GM21381 (cell line): ENCODE results near the gene SERINC3.
"Not testable (repeated sequence)": the region's sequence is repeated elsewhere in the genome, so short reads cannot be mapped to it uniquely, and the experiment has no call there.

Experiments used
- ATAC-seq: cut with Tn5 transposase; IDR thresholded peaks from one replicate; pipeline ENCODE4 v1.9.1; 2021; ENCODE audit warnings: mild to moderate bottlenecking, moderate library complexity; ENCODE audit not compliant: unreplicated experiment

SERINC3 gene

DNA sequence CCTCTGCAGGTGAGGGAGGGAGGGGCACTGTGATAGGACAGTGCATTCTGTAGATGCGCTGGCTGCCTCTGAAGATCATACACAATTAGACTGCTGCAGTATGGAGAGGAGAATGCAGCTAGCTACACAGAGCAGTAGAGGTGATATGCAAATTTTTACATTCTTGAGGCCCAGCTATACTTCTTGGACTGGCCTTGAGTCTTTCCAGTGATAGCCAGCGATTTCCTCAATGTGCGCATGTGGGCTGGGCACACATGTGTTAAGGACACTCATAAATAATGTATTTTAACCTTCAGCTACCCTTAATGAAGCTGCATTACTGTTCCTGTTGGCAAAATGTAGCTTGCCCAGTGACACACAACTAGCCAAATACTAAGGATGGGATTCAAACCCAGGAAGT lies 27.2 kb downstream of the SERINC3 start:
- ATAC-seq, result no peak

DNA sequence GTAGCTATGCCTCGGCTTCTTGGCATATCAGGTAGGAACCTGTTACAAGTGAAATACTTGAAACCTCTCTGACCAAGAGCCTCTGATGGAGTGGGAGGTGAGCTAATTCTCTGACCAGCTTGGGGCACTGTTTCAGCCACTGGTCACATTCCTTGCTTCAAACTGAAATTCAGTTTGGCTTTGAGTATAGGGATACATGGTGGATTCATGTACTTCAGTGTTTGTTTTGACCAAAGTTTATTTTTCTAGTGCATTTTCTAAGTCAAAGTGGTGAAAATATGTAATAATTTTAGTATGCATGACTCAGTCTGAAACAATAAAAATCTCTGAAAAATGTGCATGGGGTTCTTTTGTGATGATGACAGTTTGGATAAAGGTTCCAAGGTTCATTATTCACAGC lies 27.6 kb downstream of the SERINC3 start:
- ATAC-seq, result no peak

DNA sequence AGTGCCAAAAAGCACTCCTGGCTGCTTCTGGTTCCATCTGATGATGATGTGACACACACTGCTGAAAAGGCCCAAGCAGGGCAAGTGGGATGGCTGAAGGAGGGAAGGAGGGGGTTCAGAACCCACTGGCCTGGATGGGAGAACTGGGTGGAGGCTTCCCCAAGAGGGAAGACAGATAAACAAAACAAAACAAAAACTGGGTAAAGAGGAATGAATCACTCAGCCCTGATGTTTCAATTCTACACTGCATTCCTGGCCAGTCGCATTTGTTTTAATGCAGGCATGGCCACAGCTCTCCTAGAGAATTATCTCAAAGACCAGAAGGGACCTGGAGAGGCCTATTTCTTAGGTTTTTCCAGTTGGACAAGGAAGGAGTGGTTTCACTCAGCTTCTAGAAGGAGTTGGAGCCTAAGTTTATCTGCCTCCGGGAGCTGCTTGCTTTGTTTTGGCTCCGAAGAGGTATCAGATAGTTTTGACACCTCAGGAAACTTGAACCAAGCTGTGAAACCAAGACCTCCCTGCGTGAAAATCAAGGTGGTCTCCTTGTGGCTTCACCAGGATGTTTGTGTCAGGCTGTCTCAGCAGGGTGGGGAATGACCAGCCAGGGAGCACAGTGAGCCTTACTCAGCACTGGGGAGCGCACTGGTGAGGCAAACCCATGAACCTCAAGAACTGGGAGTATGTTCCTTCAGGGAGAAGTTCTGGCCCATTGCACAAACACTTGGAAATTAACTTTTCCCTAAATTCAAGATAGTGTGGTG lies 30.1 kb downstream of the SERINC3 start:
- ATAC-seq, result no peak

DNA sequence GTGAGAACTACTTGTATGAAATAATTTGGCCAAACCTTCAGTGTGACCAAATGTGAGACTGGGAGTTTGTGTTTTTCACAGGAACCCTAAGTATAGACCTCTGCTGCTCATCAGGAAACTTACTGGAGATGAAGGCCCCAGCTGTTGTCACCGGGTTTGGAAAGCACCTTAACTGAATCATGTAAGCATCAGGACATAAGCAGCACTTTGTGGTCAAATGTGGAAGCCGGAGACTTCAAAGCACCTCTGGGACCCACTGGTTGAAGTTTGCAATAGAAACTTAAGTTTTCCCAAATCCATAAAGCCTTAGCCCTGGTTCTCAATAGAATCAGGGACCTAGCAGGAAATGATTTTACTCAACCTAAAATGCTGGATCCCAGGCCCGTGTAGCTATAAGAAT lies 31.9 kb downstream of the SERINC3 start:
- ATAC-seq, result no peak

DNA sequence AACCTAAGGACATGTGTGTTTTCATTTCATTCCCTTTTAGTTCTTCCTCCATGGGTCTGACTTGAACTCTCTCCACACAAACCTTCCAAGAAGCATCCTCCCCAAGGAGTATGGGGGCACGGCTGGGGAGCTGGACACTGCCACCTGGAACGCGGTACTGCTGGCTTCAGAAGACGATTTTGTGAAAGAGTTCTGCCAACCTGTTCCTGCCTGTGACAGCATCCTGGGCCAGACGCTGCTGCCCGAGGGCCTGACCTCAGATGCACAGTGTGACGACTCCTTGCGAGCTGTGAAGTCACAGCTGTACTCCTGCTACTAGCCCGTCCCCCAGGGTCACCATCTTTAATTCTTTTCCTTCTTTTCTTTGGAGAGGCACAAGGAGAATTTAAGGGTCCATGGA lies 32.6 kb downstream of the SERINC3 start:
- no peak for ATAC-seq

DNA sequence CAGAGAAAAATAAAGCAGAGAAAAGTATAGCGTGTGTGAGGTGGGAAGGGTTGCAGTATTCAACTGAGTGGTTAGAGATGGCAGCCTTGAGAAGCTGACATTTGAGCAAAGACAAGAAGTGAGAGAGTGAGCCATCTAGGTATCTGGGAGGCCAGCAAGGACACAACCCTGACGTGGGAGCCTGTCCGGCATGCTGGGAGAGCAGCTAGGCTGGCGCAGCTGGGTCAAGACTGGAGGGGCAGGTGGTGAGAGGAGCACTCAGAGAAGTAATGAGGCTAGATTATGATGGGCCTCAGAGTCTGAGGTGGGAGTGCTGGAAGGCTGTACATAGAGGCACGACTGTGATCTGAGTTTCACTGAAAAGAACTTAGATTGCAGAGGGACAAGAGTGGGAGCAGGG lies 33.3 kb downstream of the SERINC3 start:
- no peak for ATAC-seq

DNA sequence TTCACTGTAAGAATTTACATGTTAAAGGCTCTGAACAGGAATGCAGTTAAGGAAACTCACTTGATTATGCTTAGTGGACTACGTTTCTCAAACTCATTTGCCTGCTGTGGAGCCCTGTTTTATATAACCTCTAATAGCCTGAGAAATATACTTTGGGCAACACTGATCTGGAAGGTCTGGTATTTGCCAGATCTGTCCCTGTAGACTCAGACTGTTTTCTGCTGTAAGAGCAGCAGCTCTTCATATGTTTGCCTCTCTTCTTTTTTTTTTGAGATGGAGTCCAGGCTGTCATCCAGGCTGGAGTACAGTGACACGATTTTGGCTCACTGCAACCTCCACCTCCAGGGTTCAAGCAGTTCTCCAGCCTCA lies 36.1 kb downstream of the SERINC3 start:
- ATAC-seq, result no peak

DNA sequence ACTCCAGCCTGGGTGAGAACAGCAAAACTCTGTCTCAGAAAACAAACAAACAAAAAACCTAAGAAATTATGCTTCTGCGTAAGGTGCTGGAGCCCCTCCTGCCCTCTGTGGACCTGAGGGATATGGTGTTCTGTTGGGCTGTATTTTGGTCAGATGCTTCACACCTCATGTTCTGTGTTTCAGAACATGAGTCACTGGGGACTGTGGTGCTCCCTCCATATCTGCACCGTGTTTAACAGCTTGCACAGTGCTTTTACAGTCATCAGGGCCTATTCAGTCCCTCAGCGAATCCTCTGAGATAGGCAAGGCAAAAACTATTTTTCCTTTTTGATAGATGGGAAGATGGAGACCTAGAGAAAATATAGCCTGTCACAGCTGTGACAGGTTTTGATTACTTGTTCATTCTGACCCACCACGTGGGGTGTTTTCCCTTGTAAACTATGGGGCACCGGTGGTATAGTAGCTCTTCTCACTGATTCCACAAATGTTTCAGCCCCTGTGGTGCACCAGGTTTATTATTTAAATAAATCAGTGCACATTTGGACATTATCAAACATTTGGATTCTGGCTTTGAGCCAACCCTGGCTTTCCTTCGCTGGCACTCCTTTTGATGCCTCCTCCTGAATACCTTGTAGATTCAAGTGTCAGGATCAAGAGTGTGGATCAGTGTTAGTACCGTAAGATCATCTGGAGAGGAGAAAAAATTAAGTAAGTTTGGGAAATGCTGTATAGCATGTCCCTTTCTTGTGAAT lies 36.6 kb downstream of the SERINC3 start:
- ATAC-seq, result no peak

DNA sequence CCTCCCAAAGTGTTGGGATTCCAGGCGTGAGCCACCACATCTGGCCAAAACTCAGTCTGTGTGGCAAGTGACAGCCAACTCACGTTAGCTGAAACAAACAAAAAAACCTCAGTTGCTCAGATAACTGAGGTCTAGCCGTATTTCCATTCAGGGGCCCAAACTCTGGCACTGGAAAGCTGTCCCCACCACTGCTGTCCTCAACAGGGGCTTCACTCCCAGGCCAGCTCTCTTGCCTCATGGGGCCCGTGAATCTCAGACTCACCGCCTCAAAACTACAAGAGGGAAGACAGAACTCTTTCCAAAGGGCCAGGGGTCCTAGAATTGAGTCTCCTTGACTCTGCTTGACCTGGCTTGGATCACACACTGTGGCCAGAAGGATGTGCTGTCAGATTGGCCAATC lies 38.8 kb downstream of the SERINC3 start:
- ATAC-seq, result no peak

DNA sequence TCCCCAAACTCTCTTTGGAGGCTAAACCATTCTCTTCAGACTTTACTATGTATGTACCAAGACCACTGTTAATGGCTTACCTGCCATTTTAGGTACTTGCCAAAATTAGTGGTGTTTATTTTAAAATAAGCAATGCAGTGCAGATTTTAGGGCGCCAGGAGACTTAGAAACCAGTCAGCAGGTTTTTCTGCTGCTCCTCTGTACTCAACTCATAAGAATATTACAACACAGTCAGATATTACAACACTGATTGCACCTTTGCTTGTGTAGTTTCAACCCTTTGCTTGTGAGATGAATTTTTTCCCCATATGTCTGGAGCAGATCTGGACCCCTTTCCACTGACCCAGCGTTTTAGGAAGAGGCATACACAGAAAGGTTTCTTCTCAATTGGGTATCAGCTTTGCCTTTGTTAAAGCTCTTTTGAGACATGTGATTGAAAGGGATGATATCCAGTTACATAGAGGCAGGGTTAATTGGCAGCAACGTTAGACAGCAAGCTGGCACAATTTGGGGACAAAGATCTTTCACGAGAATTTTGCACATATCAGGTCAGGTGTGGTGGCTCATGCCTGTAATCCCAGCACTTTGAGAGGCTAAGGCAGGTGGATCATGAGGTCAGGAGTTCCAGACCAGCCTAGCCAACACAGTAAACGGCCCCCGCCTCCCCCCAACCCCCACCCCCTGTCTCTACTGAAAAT lies 40.0 kb downstream of the SERINC3 start:
- ATAC-seq, result no peak

DNA sequence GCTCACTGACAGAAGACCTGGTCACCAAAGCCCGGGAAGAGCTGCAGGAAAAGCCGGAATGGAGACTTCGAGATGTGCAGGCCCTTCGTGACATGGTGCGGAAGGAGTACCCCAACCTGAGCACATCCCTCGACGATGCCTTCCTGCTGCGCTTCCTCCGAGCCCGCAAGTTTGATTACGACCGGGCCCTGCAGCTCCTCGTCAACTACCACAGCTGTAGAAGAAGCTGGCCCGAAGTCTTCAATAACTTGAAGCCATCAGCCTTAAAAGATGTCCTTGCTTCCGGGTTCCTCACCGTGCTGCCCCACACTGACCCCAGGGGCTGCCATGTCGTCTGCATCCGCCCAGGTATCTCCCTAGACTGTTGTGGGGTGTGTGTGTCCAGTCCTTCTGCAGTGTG lies 41.8 kb downstream of the SERINC3 start:
- no peak for ATAC-seq

DNA sequence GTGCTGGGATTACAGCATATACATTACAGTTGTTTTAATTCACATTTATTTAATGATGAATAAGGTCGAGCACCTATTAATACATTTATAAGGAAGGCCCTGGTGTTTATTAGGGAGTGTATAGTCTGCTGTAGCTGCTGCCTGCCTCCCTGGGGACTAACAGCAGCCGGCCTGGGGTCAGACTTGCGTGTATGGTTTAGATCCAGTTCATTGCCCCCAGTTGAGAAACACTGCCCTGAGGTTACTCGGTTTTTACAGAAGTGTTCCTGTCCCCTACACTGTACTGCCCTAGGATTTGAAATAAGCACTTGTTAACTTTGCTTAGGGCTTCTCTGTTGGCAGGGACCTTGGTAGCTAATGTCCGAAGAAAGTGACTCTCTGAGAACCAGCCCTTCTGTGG lies 42.2 kb downstream of the SERINC3 start:
- ATAC-seq, result no peak

DNA sequence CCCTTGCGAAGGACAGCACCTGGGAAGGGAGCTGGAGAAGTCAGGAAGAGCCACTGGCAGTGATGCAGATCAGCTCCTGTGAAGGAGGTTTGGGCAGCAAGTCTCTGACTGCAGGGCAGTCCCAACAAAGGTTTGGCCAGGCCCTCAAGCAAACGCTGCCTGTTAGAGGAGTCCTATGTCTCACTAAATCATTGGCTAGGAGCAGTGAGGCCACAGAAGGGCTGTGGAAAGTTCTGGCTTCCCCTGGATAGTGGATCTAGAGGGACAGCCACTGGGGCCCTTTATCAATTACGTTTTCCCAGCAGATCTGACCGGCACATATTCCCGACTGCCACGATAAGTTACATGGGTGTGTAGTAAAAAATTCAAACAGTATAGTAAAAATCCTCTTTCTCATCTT lies 43.7 kb downstream of the SERINC3 start:
- no peak for ATAC-seq

DNA sequence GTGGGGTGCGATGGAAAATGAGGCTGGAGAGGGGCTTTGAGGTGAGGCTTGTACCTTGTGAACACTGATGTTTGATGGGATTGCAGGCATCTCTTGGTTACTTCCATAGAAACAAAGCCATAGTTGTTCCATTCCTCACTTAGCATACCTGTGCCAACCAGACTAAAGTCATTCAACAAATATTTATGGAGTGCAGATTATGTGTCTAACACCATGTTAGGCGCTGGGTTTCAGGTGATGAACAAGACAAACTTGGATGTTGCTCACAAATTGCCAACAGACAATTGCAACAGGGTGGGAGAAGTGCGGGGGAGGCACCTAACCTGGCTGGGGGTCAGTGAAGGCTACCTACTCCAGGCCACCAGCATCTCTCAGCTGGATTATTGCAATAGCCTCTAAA lies 44.7 kb downstream of the SERINC3 start:
- no peak for ATAC-seq

DNA sequence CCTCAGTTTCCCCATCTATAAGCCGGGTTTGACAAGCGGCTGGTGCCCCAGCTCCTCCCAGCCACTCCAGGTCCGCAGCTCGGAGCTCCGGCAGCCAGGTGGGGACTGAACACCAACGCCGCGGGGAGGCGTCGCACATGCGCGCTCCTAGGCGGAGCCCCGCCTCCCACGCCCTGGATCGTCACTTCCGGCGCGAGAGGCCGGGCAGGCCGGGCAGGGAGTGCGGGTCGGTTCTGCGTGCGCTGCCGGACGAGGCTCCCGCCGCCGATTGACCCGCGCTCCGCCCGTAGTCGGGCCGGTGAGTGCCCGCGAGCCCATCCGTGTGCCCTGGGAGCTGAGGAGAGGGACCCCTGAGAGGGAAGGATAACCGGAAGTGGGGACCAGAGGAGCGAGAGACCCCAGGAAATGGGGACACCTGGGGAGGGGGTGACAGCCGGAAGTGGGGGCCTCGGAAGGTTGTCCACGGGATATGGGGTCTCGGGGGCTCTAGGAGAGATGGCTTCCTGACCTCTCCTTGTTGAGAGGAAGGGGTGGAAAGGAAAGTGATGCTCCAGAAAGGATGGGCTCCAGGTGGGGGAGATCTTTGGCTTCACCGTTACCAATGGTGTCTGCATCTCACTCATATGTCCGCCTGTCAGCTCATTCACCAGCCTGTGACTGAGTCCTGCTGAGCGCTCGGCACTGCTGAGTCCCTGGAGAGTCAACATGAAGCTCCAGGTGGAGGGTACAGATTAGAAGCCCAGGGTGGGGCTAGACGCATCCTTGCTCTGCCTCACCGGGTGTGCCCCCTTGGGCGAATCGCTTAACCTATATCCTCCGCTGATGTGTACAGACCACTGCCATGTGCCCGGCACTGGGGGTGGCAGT lies 45.9 kb downstream of the SERINC3 start, which contains the start of gene TTPAL:
TTPAL (plus strand) TSS at position 181 of the 867 bp plus-strand sequence. CDS start 4,126 bp downstream, outside the sequence.
- ATAC-seq, result peak; percentile 88

DNA sequence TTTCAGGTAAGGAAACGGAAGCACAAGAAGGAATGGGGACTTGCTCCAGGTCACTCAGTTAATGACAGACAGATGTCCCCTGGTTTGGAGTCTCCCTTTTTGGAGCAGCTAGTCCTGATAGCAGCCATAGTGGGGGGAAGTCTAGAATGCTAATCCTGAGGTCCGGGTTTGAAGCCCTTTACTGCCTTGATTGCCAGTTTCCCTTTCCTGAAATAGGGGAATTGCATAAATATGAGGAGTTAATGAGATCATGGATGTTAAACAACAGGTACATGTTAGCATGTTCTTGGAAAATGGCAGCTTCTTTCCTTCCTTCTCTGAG lies 46.5 kb downstream of the SERINC3 start:
- ATAC-seq, result no peak

DNA sequence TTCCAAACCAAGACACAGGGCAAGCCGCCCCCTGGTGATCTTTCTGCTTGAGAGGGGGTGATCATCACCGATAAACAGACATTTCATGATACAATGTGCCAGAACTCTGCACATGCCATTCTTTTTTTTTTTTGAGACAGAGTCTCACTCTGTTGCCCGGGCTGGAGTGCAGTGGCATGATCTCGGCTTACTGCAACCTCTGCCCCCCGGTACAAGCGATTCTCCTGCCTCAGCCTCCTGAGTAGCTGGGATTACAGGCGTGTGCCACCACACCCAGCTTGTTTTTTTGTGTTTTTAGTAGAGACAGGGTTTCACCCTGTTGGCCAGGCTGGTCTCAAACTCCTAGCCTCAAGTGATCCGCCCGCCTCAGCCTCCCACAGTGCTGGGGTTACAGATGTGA lies 49.6 kb downstream of the SERINC3 start:
- not testable (repeated sequence) for ATAC-seq

DNA sequence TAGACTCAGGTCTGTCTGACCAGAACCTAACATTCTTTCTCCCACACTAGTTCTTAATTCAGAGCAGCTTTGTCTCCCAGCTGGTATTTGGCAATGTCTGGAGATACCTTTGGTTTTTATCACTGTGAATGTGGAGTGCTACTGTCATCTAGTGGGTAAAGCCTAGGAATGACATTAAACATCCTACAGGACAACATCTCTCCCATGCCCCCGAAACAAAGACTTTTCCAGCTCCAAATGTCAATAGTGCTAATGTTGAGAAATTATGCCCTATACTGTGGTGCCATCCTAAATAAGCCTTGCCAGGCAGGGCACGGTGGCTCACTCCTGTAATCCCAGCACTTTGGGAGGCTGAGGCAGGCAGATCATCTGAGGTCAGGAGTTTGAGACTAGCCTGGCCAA lies 50.4 kb downstream of the SERINC3 start:
- no peak for ATAC-seq

DNA sequence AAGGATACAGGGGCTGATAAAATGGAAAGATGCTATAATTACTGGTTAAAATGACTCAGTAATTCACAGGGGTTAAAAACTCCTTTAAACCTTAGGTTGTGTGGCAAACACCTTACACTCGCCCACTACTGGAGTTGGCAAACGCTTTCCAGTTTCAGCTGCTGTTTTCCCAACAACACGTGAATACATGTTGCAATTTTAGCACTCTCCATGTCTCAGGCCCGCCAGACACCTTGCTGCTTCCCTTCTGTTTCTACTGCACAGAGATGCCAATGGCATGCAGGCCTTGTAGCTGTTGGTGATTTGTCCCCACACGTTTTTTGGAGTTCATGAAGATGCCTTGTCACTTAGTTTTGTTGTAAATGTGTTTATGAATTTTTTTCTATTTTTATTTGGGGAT lies 51.5 kb downstream of the SERINC3 start:
- ATAC-seq, result no peak

DNA sequence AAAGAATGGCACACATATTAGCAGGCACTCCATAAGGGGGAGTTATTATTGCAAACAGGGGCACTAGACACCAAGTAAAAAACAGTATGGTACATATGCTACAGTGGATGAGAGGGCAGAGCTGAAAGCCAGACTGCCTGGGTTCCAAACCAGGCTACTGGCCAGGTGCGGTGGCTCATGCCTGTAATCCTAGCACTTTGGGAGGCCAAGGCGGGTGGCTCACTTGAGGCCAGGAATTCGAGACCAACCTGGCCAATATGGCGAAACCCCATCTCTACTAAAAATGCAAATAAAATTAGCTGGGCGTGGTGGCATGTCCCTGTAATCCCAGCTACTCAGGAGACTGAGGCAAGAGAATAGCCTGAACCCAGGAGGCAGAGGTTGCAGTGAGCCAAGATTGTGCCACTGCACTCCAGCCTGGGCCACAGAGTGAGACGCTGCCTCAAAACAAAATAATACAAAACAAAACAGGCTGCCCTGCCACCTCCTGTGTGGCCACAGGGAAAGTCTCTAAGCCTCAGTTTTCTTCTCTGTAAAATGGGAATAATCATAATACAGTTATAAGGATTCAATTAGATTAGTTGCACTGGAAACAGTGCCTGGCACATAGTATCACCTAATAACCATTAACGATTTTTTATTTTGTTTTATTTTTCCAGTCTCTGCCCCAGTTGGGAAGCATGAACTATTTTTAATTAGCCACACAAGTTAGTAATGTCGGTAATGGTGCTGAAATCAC lies 53.7 kb downstream of the SERINC3 start:
- no peak for ATAC-seq
